GM18519 (cell line): Measurements from ENCODE around the gene GABARAP.

ENCODE experiments used
- ATAC-seq: cut with Tn5 transposase; IDR thresholded peaks from one replicate; pipeline ENCODE4 v1.9.1; 2021; ENCODE audit warnings: mild to moderate bottlenecking, moderate library complexity; ENCODE audit not compliant: unreplicated experiment, low FRiP score

Gene GABARAP

GRCh38 chr17:7223375-7223774 is 18.9 kb downstream of the GABARAP start:
- ATAC-seq: no peak

- no peak for ATAC-seq
These were observed 19.3 kb downstream of the GABARAP start for GRCh38 chr17:7222972-7223292.

- ATAC-seq: no peak
These were observed 19.9 kb downstream of the GABARAP start for GRCh38 chr17:7222093-7222971.

- ATAC-seq: no peak
These were observed 20.8 kb downstream of the GABARAP start for GRCh38 chr17:7221278-7222092.

- no peak for ATAC-seq
These were observed 21.5 kb downstream of the GABARAP start for GRCh38 chr17:7220593-7221277.

GRCh38 chr17:7219812-7220592 is 22.2 kb downstream of the GABARAP start, which contains the start of the genes ACADVL and DLG4:
Gene ACADVL, plus strand, starts transcription at chr17:7219938. Its CDS starts 47 bp downstream, at chr17:7219985.
Gene DLG4, minus strand, starts transcription at chr17:7219836.
- ATAC-seq: no peak

- no peak for ATAC-seq
These were observed 22.9 kb downstream of the GABARAP start for GRCh38 chr17:7219229-7219811.

GRCh38 chr17:7218758-7219157 is 23.5 kb downstream of the GABARAP start:
- ATAC-seq: no peak

- no peak for ATAC-seq
These were observed 24.1 kb downstream of the GABARAP start for GRCh38 chr17:7218166-7218565.

- ATAC-seq: no peak
These were observed 24.9 kb downstream of the GABARAP start for GRCh38 chr17:7217113-7217987.

- no peak for ATAC-seq
These were observed 25.8 kb downstream of the GABARAP start for GRCh38 chr17:7216242-7217112.

GRCh38 chr17:7215652-7216180 is 26.5 kb downstream of the GABARAP start:
- ATAC-seq: no peak

- no peak for ATAC-seq
These were observed 27.1 kb downstream of the GABARAP start for GRCh38 chr17:7215136-7215638.

GRCh38 chr17:7214300-7215135 is 27.7 kb downstream of the GABARAP start:
- peak; percentile 45 for ATAC-seq

- ATAC-seq: no peak
These were observed 28.4 kb downstream of the GABARAP start for GRCh38 chr17:7213895-7214299.

- no peak for ATAC-seq
These were observed 30.6 kb downstream of the GABARAP start for GRCh38 chr17:7211491-7212273.
